HL-60/S4 treated with phorbol 12-myristate 13-acetate at 8.2 ng/mL for 4 days and 3 days (cell line): ENCODE data around the gene TOMM5.
"Not testable (repeated sequence)": the region's sequence is repeated elsewhere in the genome, so short reads cannot be mapped to it uniquely, and the experiment has no call there.

Experiments
- in situ Hi-C: fragments of 300-500 bp; cut with MboI; formaldehyde crosslinking; loops from 2 replicates; pipeline ENCODE4 v1.15.0; 2022; ENCODE audit warnings: low sequenced_read_pairs

The TOMM5 gene

GRCh38 chr9:37617161-37617560 lies 24.8 kb upstream of the TOMM5 start:
- in situ Hi-C loops, result no loop called here

- in situ Hi-C loops, result no loop called here
Observed at GRCh38 chr9:37611961-37612360, 19.6 kb upstream of the TOMM5 start.

- in situ Hi-C loops, result no loop called here
Observed at GRCh38 chr9:37611014-37611413, 18.6 kb upstream of the TOMM5 start.

- in situ Hi-C loops, result no loop called here
Observed at GRCh38 chr9:37609735-37610397, 17.5 kb upstream of the TOMM5 start.

- in situ Hi-C loops, result no loop called here
Observed at GRCh38 chr9:37608250-37608649, 15.9 kb upstream of the TOMM5 start.

GRCh38 chr9:37604296-37604695 lies 11.9 kb upstream of the TOMM5 start:
- in situ Hi-C loops, result no loop called here

- in situ Hi-C loops, result no loop called here
Observed at GRCh38 chr9:37602817-37603216, 10.4 kb upstream of the TOMM5 start.

GRCh38 chr9:37602061-37602460 lies 9.7 kb upstream of the TOMM5 start:
- in situ Hi-C loops, result not testable (repeated sequence)

GRCh38 chr9:37596504-37596903 lies 4.1 kb upstream of the TOMM5 start:
- in situ Hi-C loops, result loop anchor here (25.0 kb wide), 1 partner anchor 766 kb away; no protein-coding TSS in a partner anchor

GRCh38 chr9:37593883-37594448 lies 1.6 kb upstream of the TOMM5 start:
- in situ Hi-C loops, result loop anchor here (25.0 kb wide), 1 partner anchor 768 kb away; no protein-coding TSS in a partner anchor

GRCh38 chr9:37587521-37587920 lies 4.9 kb downstream of the TOMM5 start:
- in situ Hi-C loops, result loop anchor here (25.0 kb wide), 1 partner anchor 775 kb away; no protein-coding TSS in a partner anchor

GRCh38 chr9:37583522-37584121 lies 8.8 kb downstream of the TOMM5 start:
- in situ Hi-C loops, result loop anchor here (25.0 kb wide), 1 partner anchor 779 kb away; no protein-coding TSS in a partner anchor

GRCh38 chr9:37582548-37583157 lies 9.7 kb downstream of the TOMM5 start:
- in situ Hi-C loops, result loop anchor here (25.0 kb wide), 1 partner anchor 780 kb away; no protein-coding TSS in a partner anchor

- in situ Hi-C loops, result loop anchor here (25.0 kb wide), 1 partner anchor 786 kb away; no protein-coding TSS in a partner anchor
Observed at GRCh38 chr9:37575921-37576721, 16.3 kb downstream of the TOMM5 start, which contains the start of gene FBXO10. Gene FBXO10, minus strand, starts transcription at chr9:37576380. Its CDS starts 34,612 bp downstream, at chr9:37541768.

GRCh38 chr9:37575511-37575914 lies 16.9 kb downstream of the TOMM5 start:
- in situ Hi-C loops, result loop anchor here (25.0 kb wide), 1 partner anchor 787 kb away; no protein-coding TSS in a partner anchor

- in situ Hi-C loops, result loop anchor here (25.0 kb wide), 1 partner anchor 787 kb away; no protein-coding TSS in a partner anchor
Observed at GRCh38 chr9:37575001-37575400, 17.4 kb downstream of the TOMM5 start.

- in situ Hi-C loops, result no loop called here
Observed at GRCh38 chr9:37574241-37574721, 18.1 kb downstream of the TOMM5 start.

- in situ Hi-C loops, result no loop called here
Observed at GRCh38 chr9:37571282-37571681, 21.1 kb downstream of the TOMM5 start.

- in situ Hi-C loops, result no loop called here
Observed at GRCh38 chr9:37566716-37567115, 25.7 kb downstream of the TOMM5 start.
